ENCODE measurements around the gene AVPR2.

Gene AVPR2

GRCh38 chrX:153903991-153904957 is at the start of gene AVPR2:
AVPR2 (plus strand) TSS chrX:153904673; CDS start chrX:153905146, 473 bp downstream.
- in situ Hi-C loops (cut with MboI; ENCODE audit: low sequenced_read_pairs), result no loop called here

- in situ Hi-C loops (cut with MboI; ENCODE audit: low sequenced_read_pairs), result no loop called here
Observed at GRCh38 chrX:153854702-153855101, 49.8 kb upstream of the AVPR2 start.

GRCh38 chrX:153857348-153857903 is 47.0 kb upstream of the AVPR2 start:
- in situ Hi-C loops (cut with MboI; ENCODE audit: low sequenced_read_pairs), result no loop called here

- in situ Hi-C loops (cut with MboI; ENCODE audit: low sequenced_read_pairs), result no loop called here
Observed at GRCh38 chrX:153861151-153861550, 43.3 kb upstream of the AVPR2 start.

GRCh38 chrX:153861733-153862310 is 42.7 kb upstream of the AVPR2 start:
- in situ Hi-C loops (cut with MboI; ENCODE audit: low sequenced_read_pairs), result no loop called here

GRCh38 chrX:153862369-153863250 is 41.9 kb upstream of the AVPR2 start:
- in situ Hi-C loops (cut with MboI; ENCODE audit: low sequenced_read_pairs), result no loop called here

- in situ Hi-C loops (cut with MboI; ENCODE audit: low sequenced_read_pairs), result no loop called here
Observed at GRCh38 chrX:153863251-153863991, 41.1 kb upstream of the AVPR2 start.

- in situ Hi-C loops (cut with MboI; ENCODE audit: low sequenced_read_pairs), result no loop called here
Observed at GRCh38 chrX:153864101-153864500, 40.4 kb upstream of the AVPR2 start.

- in situ Hi-C loops (cut with MboI; ENCODE audit: low sequenced_read_pairs), result no loop called here
Observed at GRCh38 chrX:153864561-153865320, 39.7 kb upstream of the AVPR2 start.

GRCh38 chrX:153865321-153865580 is 39.2 kb upstream of the AVPR2 start:
- in situ Hi-C loops (cut with MboI; ENCODE audit: low sequenced_read_pairs), result no loop called here

- in situ Hi-C loops (cut with MboI; ENCODE audit: low sequenced_read_pairs), result no loop called here
Observed at GRCh38 chrX:153865685-153866084, 38.8 kb upstream of the AVPR2 start.

- in situ Hi-C loops (cut with MboI; ENCODE audit: low sequenced_read_pairs), result no loop called here
Observed at GRCh38 chrX:153866302-153867019, 38.0 kb upstream of the AVPR2 start.

GRCh38 chrX:153867139-153867538 is 37.3 kb upstream of the AVPR2 start:
- in situ Hi-C loops (cut with MboI; ENCODE audit: low sequenced_read_pairs), result no loop called here

- in situ Hi-C loops (cut with MboI; ENCODE audit: low sequenced_read_pairs), result no loop called here
Observed at GRCh38 chrX:153867671-153868070, 36.8 kb upstream of the AVPR2 start.

- in situ Hi-C loops (cut with MboI; ENCODE audit: low sequenced_read_pairs), result no loop called here
Observed at GRCh38 chrX:153868576-153869472, 35.6 kb upstream of the AVPR2 start.

GRCh38 chrX:153869473-153870287 is 34.8 kb upstream of the AVPR2 start:
- in situ Hi-C loops (cut with MboI; ENCODE audit: low sequenced_read_pairs), result no loop called here

GRCh38 chrX:153870288-153870690 is 34.2 kb upstream of the AVPR2 start:
- in situ Hi-C loops (cut with MboI; ENCODE audit: low sequenced_read_pairs), result no loop called here

Measured in HL-60/S4 treated with phorbol 12-myristate 13-acetate at 8.2 ng/mL for 4 days and 3 days (cell line).